WTC11 (cell line): Measurements from ENCODE around the gene INPP5F.

Experiments
- SP1 ChIP-seq: sonication (generic); formaldehyde crosslinking; conservative IDR thresholded peaks from 2 replicates; pipeline ENCODE4 v1.8.1; 2022; ENCODE audit warnings: missing genetic modification reagents
- TF ChIP-seq, protein P1 (sequence below): fragments of 200-600 bp; IDR thresholded peaks from 2 replicates; pipeline ENCODE4 v1.8.0; 2022; ENCODE audit warnings: antibody characterized with exemption
- TF ChIP-seq, protein P2 (sequence below): sonication (generic); formaldehyde crosslinking; IDR thresholded peaks from 2 replicates; pipeline ENCODE4 v1.8.0; 2022; ENCODE audit warnings: missing genetic modification reagents
- TF ChIP-seq, protein P3 (sequence below): sonication (generic); formaldehyde crosslinking; IDR thresholded peaks from 2 replicates; pipeline ENCODE4 v1.8.0; 2022; ENCODE audit warnings: mild to moderate bottlenecking, missing genetic modification reagents

DNA sequence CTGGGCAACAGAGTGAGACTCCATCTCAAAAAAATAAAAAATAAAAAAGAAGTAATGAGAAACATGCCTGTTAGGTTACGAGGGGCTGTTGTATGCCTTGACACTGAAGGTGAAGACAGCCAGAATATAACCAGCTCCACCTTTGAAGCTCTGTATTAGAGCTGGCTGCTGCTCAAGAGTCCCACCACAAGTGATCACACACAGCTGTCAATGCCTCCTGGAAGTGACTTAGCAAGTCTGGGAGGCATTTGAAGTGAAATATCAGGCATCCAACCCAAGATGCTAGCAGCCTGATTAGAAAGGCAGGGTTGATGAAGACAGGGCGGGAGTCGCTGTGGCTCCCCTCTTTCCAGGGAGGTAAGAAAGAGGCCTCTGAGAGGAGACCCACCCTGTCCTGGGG is 34.1 kb upstream of the INPP5F start:
- TF ChIP-seq, protein P1, sequence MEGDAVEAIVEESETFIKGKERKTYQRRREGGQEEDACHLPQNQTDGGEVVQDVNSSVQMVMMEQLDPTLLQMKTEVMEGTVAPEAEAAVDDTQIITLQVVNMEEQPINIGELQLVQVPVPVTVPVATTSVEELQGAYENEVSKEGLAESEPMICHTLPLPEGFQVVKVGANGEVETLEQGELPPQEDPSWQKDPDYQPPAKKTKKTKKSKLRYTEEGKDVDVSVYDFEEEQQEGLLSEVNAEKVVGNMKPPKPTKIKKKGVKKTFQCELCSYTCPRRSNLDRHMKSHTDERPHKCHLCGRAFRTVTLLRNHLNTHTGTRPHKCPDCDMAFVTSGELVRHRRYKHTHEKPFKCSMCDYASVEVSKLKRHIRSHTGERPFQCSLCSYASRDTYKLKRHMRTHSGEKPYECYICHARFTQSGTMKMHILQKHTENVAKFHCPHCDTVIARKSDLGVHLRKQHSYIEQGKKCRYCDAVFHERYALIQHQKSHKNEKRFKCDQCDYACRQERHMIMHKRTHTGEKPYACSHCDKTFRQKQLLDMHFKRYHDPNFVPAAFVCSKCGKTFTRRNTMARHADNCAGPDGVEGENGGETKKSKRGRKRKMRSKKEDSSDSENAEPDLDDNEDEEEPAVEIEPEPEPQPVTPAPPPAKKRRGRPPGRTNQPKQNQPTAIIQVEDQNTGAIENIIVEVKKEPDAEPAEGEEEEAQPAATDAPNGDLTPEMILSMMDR: no peak
- TF ChIP-seq, protein P2, sequence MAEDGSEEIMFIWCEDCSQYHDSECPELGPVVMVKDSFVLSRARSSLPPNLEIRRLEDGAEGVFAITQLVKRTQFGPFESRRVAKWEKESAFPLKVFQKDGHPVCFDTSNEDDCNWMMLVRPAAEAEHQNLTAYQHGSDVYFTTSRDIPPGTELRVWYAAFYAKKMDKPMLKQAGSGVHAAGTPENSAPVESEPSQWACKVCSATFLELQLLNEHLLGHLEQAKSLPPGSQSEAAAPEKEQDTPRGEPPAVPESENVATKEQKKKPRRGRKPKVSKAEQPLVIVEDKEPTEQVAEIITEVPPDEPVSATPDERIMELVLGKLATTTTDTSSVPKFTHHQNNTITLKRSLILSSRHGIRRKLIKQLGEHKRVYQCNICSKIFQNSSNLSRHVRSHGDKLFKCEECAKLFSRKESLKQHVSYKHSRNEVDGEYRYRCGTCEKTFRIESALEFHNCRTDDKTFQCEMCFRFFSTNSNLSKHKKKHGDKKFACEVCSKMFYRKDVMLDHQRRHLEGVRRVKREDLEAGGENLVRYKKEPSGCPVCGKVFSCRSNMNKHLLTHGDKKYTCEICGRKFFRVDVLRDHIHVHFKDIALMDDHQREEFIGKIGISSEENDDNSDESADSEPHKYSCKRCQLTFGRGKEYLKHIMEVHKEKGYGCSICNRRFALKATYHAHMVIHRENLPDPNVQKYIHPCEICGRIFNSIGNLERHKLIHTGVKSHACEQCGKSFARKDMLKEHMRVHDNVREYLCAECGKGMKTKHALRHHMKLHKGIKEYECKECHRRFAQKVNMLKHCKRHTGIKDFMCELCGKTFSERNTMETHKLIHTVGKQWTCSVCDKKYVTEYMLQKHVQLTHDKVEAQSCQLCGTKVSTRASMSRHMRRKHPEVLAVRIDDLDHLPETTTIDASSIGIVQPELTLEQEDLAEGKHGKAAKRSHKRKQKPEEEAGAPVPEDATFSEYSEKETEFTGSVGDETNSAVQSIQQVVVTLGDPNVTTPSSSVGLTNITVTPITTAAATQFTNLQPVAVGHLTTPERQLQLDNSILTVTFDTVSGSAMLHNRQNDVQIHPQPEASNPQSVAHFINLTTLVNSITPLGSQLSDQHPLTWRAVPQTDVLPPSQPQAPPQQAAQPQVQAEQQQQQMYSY (CRISPR knock-in tag): no peak
- TF ChIP-seq SP1 (CRISPR knock-in tag): no peak
- TF ChIP-seq, protein P3, sequence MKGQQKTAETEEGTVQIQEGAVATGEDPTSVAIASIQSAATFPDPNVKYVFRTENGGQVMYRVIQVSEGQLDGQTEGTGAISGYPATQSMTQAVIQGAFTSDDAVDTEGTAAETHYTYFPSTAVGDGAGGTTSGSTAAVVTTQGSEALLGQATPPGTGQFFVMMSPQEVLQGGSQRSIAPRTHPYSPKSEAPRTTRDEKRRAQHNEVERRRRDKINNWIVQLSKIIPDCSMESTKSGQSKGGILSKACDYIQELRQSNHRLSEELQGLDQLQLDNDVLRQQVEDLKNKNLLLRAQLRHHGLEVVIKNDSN (CRISPR knock-in tag): no peak
